Right renal cortex interstitium (tissue), 3 donors: ENCODE measurements around the gene NR1I2. TPM values are rescaled to one million over a fixed set of nuclear protein-coding genes. Genes with fewer than 3 reads are reported as not detected.

Experiments used
- DNase-seq, 3 donors: peaks; one replicate each; pipeline ENCODE4 v3.0.0-alpha.2; 2013; ENCODE audit warnings: low read depth in 3 of 3, low spot score in 2 of 3
- polyA plus RNA-seq, 3 donors: library from polyadenylated mRNA; unstranded; fragments of 120-200 nt; gene quantifications; one replicate each; pipeline ENCODE4 v1.2.1, GENCODE V29; 2013; ENCODE audit not compliant: insufficient read length in 3 of 3

NR1I2 gene
- polyA plus RNA-seq, 3 donors: 0.49 to 0.54 (median 0.54) TPM

GRCh38 chr3:119817583-119818363 lies 35.9 kb downstream of the NR1I2 start:
- no peak for DNase-seq

DNA sequence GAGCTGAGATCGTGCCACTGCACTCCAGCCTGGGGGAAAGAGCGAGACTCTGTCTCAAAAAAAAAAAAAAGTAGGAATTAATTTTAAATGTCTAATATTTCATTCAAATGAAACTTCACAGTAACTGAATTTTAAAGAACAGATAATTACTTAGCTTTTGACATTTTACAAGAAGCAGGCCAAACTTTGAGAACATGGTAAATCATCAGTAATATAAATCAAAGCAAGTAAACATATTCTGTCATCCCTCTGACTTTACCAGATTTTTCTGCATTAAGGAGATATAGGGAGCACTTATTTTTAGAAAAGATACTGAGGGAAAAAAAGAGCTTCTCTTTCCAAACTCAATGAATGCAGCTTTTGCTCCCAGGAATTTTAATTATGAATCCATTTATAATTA lies 37.0 kb downstream of the NR1I2 start:
- no peak for DNase-seq

- no peak for DNase-seq
Observed at GRCh38 chr3:119819806-119820205, 37.9 kb downstream of the NR1I2 start.

- no peak for DNase-seq
Observed at GRCh38 chr3:119825820-119826219, 43.9 kb downstream of the NR1I2 start.

DNA sequence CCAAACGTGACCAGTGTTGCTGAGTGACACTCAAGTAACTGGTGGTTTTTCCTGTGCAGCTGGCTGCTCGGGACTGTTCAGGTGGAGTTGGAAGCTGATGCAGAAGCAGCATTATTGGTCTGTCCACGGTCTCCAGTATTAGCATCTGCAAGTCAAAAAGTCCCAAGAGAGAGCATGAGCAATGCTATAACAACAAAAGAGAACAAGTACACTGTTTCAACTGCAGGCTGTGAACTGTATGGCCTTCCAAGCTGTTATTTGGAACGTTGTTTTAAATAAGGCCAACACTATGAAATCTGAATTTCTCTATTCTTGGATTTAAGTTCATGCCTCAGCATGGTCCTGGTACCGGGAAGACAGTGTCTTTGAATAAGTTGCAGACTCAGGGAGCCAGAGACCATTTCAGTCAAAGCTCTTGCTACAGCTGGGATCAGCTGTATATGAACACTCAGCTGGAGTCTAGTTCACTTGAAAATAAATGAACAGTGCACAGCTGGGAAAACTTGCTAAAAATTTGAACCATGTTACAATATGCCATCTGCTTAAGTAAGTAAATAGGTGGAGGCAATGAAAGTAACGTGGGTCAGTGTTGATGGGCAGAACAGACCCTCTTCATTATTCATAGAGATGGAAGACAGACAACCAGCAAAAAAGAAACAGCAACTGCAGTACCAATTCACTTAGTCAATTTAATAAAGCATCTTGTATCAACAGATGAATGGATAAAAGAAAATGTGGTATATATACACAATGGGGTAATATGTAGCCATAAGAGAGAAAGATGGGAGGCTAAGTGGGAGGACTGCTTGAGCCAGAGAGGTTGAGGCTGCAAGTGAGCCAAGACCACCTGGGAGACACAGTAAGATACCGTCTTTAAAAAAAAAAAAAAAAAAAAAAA lies 45.1 kb downstream of the NR1I2 start:
- DNase-seq: no peak

- no peak for DNase-seq
Observed at GRCh38 chr3:119829420-119829819, 47.5 kb downstream of the NR1I2 start.

GRCh38 chr3:119831022-119831421 lies 49.1 kb downstream of the NR1I2 start:
- no peak for DNase-seq

GRCh38 chr3:119831941-119832371 lies 50.1 kb downstream of the NR1I2 start:
- DNase-seq: no peak

DNA sequence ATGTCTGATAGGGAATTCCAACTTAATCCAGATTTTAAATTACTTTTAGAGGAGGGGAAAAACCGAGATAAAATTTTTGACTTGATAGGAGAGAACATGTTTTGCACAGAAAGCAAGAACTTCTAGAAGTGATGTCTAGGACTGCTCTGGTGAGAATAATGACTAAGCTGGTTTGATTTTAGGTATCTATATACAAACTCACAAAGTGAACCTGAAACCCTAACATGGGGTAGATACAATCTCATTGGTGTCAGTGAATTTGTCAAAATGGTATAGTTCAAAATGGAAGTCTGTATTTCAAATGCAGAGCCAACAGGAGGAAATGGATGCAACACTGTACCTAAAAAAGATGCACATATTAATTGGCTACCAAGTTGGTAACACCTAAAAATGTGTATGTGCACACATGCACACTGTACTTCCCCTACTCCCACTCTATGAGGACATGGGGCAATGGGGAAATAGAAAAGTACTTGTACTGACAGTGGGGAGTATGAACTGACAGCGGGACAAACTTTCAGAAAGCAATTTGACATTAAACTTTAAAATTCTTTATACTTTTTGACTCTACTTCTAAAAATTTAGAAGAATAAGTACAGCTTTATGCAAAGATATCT lies 53.0 kb downstream of the NR1I2 start:
- no peak for DNase-seq

- DNase-seq: no peak
Observed at GRCh38 chr3:119835556-119835955, 53.7 kb downstream of the NR1I2 start.

GRCh38 chr3:119841808-119842471 lies 60.0 kb downstream of the NR1I2 start:
- no peak for DNase-seq

DNA sequence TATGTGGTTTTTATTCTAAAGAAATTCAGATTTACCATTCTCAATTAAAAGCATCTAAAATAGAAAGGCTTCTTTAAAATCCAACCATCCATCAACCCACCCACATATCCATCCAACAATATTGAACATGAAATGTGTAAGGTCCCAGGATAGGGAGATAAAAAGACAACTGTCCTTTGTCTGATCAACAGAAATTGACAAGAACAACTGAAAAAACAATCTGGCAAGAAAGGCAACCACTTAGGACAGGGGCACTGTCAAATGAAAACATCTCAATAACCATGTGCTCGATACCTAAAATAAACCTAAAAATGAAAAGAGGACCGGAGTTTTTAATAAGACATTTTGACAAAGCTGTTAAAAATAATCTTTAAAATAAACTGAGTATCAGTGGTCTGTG lies 67.2 kb downstream of the NR1I2 start:
- no peak for DNase-seq

GRCh38 chr3:119856695-119857094 lies 74.8 kb downstream of the NR1I2 start:
- no peak for DNase-seq

- no peak for DNase-seq
Observed at GRCh38 chr3:119858957-119859356, 77.1 kb downstream of the NR1I2 start.

DNA sequence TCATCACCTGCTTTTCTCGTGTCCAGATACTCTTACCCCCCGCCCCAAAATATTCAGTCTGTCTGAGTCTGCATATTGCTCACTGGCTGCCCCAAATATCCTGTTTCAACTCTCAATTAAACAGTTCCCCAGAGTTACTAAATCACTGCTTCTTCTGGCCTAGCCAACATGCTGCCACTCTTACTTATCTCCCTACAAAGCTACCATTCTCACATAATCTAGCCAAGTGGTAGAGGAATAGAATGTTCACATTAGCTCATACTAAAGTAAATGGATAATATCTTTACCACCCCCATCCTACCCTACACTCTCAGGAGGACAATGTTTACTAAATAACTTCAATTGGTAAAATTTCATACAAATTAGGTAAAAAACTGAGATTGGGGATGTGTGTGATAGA lies 77.8 kb downstream of the NR1I2 start:
- no peak for DNase-seq

GRCh38 chr3:119861681-119862080 lies 79.8 kb downstream of the NR1I2 start:
- DNase-seq: no peak

GRCh38 chr3:119862616-119863015 lies 80.7 kb downstream of the NR1I2 start:
- DNase-seq: no peak

DNA sequence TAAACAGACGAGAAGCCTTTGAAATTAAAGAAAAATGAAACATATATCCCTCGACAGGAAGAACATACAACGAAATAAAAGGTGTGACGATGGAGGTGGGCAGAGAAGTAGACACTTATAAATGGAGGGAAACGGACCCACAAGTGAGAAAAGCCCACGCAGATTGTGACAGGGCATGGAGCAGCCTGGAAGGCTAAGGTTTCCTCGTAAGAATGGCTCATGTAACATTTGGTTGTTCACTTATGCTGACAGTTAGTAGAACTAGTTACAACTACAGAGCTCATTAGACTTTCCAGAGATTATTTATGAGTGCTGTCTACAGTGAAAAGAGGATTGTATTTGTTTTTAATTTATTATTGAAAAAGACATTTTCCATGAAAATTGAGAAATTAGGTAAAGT lies 82.6 kb downstream of the NR1I2 start:
- peak in 1 of 3 donors; percentile 18 for DNase-seq
